DMS 273 (cell line): ENCODE results near the gene DYRK3.
A peak's percentile ranks its signal among the peaks of the same experiment; 100 is the strongest.
"Not testable (repeated sequence)": the region's sequence is repeated elsewhere in the genome, so short reads cannot be mapped to it uniquely, and the experiment has no call there.

Source experiments
- DNase-seq: peaks from one replicate; lab custom pipeline; 2025; ENCODE audit not compliant: unreplicated experiment; lab: John Stamatoyannopoulos, UW

The DYRK3 gene

DNA sequence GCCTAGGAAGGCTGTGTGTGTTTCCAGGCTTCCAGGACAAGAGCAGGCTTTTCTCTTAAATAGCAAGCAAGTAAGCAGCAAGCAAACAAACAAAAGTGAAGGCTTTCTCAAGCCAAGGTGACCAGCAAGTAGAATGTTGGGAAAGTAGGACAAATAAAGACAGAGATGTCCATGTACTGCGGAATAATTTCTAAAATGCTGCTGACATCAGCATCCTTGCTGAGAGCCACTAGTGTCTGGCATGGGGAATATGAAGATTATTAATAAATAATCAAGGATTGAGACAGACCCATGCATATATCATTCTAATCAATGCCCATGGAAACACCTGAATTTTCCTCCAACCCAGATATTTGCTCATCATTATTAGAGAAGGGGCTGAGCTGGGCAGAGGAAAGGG lies 6.4 kb upstream of the DYRK3 start:
- no peak for DNase-seq

DNA sequence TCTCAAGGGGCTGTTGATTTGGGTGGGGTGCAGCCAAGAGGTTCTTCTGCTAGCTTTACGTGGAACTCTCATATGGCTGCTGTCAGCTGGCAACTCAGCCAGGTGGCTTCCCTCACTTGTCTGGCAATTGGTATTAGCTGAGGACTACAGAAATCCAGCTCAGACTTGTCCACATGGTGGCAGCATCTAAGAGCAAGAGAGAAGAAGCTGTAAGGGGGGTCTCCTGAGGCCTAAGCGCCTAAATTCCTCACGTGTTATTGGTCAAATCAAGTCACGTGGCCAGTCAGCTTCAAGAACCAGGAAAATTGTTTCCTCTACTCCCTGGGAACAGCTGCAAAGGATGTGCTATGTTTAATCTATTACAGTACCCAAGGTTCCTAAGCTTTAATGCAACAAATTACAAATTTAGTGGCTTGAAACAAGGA lies 4.2 kb upstream of the DYRK3 start:
- DNase-seq, result peak; percentile 92

DNA sequence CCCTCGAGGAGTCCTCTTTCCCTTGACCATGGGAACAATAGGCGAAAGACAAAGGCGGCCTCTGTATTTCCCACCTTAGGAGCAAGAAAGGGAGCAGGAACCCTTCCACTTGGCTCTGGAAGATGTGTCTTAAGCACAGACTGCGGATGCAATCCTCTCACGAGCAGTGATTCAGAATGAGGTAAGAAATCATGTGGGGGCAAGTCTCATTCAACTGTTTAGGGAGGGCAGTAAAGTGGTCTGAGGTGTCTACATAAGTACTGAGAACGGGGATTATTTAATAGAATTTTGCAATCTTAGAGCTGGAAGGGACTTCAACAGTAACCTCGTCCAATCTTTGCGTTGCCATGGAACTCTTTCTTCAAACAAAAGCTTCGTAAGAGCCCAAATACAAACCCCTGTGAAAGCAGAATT lies 1.6 kb upstream of the DYRK3 start:
- DNase-seq, result no peak

GRCh38 chr1:206634365-206635079 lies 814 bp upstream of the DYRK3 start:
- DNase-seq, result peak; percentile 98

- DNase-seq, result no peak
Measured at GRCh38 chr1:206635978-206636345, 626 bp downstream of the DYRK3 start.

DNA sequence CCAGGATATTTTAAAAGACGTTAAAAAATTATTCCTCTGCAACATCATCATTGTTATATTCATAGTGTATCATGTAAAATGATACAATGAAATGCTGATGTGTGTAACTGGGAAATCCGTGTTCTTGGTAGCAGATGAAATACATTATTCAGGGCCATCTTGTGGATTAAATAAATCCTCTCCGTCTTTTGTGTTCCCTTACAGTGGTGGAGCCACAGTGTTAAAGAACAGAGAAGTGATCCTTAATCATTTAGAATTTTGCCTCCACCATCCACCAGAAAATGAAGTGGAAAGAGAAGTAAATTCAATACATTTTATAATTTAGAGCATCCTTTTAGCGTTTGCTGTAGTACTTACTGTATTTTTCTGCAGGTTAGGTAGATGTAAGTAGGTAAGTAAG lies 1.3 kb downstream of the DYRK3 start:
- DNase-seq, result no peak

- DNase-seq, result no peak
Measured at GRCh38 chr1:206637605-206638004, 2.3 kb downstream of the DYRK3 start.

DNA sequence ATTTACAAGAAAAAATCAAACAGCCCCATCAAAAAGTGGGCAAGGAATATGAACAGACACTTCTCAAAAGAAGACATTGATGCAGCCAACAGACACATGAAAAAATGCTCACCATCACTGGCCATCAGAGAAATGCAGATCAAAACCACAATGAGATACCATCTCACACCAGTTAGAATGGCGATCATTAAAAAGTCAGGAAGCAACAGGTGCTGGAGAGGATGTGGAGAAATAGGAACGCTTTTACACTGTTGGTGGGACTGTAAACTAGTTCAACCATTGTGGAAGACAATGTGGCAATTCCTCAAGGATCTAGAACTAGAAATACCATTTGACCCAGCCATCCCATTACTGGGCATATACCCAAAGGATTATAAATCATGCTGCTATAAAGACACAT lies 6.7 kb downstream of the DYRK3 start:
- DNase-seq, result not testable (repeated sequence)

GRCh38 chr1:206643118-206643698 lies 7.9 kb downstream of the DYRK3 start:
- no peak for DNase-seq

- DNase-seq, result no peak
Measured at GRCh38 chr1:206646504-206646903, 11.2 kb downstream of the DYRK3 start.

DNA sequence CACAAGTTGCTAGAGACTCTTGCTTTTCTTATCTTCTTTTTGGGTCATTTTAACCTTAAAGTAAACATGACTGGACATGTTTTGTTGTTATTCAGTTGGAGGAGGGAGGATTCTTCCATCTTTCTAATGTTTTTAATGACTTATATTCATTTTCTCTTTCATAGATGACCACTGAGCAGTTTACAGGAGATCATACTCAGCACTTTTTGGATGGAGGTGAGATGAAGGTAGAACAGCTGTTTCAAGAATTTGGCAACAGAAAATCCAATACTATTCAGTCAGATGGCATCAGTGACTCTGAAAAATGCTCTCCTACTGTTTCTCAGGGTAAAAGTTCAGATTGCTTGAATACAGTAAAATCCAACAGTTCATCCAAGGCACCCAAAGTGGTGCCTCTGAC lies 11.9 kb downstream of the DYRK3 start:
- DNase-seq, result no peak

DNA sequence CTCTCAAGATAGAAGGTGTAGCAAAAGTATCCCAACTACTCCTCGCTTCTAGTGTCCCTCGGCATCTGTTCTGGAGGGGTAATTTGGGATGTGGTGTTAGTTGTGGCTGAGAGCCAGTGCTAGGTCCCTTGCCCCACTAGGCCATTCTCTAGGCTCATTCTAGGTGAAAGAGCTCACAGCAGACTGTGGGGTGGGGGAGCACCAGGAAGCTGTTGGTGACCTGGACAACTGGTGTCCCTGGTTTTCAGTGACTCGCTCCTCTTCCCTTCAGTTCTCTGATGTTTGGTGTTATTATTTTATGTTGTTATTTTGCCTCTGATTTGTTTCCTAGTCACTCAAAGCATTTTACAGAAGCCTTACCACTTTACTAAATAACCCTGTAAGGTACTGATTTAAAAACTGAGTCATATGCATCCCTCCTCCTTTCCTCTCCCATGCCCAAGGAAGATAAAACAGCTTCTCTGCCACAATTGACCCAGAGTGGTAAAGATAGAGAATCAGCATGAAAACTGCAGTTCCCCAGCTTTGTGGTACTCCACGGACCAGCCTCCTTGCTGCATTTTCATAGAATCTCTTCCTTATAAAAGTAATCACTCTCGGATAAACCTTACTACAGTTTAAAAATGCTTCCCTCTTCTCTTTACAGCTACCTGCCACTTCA lies 14.1 kb downstream of the DYRK3 start:
- peak; percentile 42 for DNase-seq

DNA sequence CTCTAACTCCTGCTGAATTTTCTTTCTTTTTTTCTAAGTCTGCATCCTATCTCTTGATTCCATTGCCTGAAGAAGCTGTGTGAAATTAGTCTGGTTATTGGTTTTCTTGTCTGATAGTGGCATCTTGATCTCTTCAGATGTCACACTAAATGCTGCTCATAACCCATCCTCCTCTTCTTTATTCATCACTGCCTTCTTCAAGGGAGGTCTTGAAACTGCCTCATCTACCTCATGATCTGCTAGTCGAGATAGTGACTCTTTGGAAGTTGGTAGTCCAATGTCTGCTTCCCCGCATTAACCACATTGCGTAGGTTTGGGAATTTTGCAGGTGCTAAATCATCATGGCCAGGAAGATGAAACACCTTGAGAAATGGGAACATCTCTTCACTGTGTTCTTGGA lies 15.7 kb downstream of the DYRK3 start:
- no peak for DNase-seq

GRCh38 chr1:206651958-206652890 lies 16.9 kb downstream of the DYRK3 start:
- DNase-seq, result peak; percentile 29

DNA sequence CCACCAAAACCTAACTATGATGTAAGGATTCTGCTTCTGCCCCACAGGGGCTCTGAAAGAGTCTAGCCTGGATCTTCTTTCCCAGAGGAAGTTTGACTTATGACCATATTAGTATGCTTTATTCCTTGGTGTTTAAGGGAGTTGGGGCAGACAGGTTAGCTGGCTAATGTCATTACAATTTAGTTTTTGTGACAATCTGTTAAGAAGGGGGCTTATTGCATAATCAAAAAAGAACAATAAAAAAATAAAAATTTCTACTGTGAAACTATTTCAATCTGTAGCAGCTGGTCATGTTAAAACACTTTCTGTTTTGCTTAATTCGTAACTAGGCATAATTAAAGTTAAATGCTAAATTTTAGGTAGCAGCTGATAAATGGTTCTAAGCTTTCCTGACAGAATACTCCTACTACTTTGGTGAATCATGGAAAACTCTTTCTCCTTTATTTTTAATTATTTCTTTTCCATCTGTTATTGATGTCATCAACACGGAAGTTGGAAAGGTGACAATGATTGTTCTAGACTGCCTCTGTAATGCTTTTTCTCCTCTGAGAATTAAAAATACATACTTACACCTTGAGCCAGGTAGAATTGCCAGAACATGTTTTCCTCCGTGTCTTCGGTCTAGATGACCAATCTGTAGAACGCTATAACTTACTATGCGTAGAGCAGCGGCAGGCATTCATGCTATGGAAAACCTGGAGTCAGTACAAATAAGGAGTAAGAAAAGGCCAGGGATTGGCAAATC lies 18.6 kb downstream of the DYRK3 start:
- DNase-seq, result no peak

DNA sequence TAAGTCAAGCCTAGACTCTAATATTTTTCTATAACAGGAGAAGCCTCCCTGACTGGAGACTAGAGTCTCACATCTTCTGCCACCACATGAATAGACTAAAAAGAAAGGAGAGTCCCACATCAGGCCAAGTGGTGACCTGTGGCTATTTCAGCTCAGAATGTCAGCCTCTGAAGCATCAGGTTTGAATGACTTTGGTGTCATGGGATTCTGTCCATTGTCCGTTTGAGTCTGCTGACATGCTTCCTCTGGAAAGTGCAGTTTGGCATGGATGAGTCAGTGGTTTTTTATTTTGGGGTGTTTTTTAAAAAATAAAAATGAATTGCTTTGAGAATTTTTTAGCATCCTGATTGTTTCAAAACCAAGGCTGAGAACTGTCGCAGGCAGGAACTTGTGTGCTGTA lies 19.5 kb downstream of the DYRK3 start:
- DNase-seq, result no peak

DNA sequence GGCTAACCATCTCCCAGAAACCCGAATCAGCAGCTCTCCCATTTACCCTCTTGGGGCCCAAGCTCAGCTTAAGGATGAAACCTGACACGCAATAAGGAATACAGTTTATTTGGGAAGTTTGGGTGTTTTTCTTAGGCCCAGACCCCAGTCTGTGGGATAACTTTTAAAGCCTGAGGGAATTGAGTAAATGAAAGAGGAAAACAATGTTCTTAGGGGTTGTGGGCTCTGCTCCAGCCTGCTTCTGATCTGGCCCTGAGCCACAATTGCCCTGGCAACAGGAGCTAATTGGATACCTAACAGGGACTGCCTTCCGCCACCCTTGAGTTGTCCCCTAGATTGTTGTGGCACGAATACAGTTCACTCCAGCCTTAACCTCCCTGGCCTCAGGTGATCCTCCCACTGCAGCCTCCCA lies 20.1 kb downstream of the DYRK3 start:
- DNase-seq, result peak; percentile 78

- no peak for DNase-seq
Measured at GRCh38 chr1:206656936-206657335, 21.6 kb downstream of the DYRK3 start.

GRCh38 chr1:206657751-206658150 lies 22.4 kb downstream of the DYRK3 start:
- DNase-seq, result no peak

- DNase-seq, result peak; percentile 60
Measured at GRCh38 chr1:206658264-206658980, 23.1 kb downstream of the DYRK3 start.
